WI38 (cell line): ENCODE measurements around the gene MROH2A.

Experiments used
- H3K4me3 ChIP-seq: 2 replicates; pipeline ENCODE4 v1.5.1; 2011; ENCODE audit warnings: low read depth, mild to moderate bottlenecking, control low read depth, low read length
- CTCF ChIP-seq: IDR thresholded peaks from 2 replicates; pipeline ENCODE4 v1.5.1; 2012; ENCODE audit warnings: low read depth, mild to moderate bottlenecking, control low read depth, low read length

The MROH2A gene

GRCh38 chr2:233769260-233769659 is 8.9 kb upstream of the MROH2A start:
- TF ChIP-seq CTCF, result no peak
- H3K4me3 ChIP-seq, result no peak overlapping the region

- no peak overlapping the region for H3K4me3 ChIP-seq
- no peak for TF ChIP-seq CTCF
Observed at GRCh38 chr2:233772153-233772552, 6.0 kb upstream of the MROH2A start.

DNA sequence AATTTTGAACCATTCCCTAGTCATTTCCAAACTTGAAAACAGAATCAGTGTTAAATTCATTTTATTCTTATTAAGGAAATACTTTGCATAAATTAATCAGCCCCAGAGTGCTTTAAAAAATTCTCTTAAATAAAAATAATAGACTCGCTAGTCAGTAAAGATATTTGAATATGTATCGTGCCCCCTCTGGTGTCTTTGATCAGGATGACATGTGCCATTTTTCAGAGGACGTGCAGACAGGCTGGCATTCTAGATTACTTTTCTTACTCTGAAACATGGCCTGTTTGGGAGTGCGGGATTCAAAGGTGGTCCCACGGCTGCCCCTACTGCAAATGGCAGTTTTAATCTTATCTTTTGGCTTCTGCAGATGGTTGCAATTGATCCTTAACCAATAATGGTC is 5.5 kb upstream of the MROH2A start:
- H3K4me3 ChIP-seq, result no peak overlapping the region
- TF ChIP-seq CTCF, result no peak

- no peak overlapping the region for H3K4me3 ChIP-seq
- no peak for TF ChIP-seq CTCF
Observed at GRCh38 chr2:233773854-233774253, 4.3 kb upstream of the MROH2A start.

DNA sequence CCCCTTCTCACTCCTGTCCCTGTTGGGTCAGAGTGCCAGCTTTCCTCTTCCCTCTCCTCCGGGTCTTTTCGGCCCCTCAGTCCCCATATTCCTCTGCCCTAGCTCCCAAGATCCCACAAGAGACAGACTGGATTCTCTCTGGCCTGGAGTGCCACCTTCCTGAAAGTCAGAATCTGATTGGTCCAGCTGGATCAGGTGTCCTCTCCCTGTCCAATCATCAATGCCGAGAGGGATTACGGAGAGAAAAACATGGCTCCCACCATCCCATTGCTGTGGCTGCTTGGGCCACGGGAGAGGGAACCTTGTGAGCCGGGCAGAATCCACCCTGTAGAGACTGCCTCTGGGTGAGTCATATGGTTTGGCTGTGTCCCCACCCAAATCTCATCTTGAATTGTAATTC is 2.7 kb upstream of the MROH2A start:
- H3K4me3 ChIP-seq, result no peak overlapping the region
- TF ChIP-seq CTCF, result no peak

DNA sequence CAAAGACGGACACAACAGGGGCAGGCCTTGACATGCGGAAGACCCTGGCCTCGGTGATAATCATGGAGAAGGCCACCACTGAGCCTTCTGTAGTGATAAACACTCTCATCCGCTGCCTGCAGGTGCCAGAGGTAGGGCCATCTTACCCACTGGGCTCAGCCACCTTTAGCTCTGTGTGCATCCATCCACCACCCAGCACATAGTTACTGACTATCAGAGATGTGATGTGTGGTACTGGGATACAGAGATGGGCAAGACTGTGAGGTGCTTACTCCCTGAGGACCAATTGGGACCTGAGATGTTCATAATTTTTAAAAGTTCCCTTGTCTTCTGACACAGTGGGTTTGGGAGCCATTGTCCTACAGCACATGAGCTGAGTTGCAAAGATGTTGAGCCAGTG is 1.6 kb downstream of the MROH2A start:
- H3K4me3 ChIP-seq, result no peak overlapping the region
- no peak for TF ChIP-seq CTCF

DNA sequence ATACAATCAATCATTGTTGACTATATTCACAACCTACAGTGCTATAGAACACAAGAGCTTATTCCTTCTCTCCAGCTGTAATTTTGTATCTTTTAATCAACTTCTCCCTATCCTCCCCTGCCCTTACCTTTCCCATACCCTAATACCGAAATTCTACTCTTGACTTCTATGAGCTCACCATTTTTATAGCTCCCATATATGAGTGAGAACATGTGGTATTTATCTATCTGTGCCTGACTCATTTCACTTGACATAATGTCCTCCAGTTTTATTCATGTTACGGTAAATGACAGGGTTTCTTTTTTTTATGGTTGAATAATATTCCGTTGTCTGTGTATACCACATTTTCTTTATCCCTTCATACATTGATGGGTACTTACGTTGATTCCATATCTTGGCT is 2.6 kb downstream of the MROH2A start:
- TF ChIP-seq CTCF, result no peak
- no peak overlapping the region for H3K4me3 ChIP-seq
